KOPT-K1 (cell line): ENCODE measurements around the gene SF3B3.
A peak's percentile ranks its signal among the peaks of the same experiment; 100 is the strongest.

ENCODE experiments used
- H3K27ac ChIP-seq: fragments of 200-600 bp; sonication (generic); 2 replicates; pipeline ENCODE4 v1.5.1; 2016; ENCODE audit warnings: antibody characterized with exemption, mild to moderate bottlenecking, low read depth, low read length; ENCODE audit not compliant: poor library complexity, severe bottlenecking
- H3K36me3 ChIP-seq: fragments of 200-600 bp; sonication (generic); 2 replicates; pipeline ENCODE4 v1.5.1; 2017; ENCODE audit warnings: antibody characterized with exemption, mild to moderate bottlenecking, low read length, moderate library complexity; ENCODE audit not compliant: insufficient read depth
- H3K9me3 ChIP-seq: fragments of 200-600 bp; sonication (generic); 2 replicates; pipeline ENCODE4 v1.5.1; 2017; ENCODE audit warnings: antibody characterized with exemption, low read length, mild to moderate bottlenecking; ENCODE audit not compliant: insufficient read depth, poor library complexity, severe bottlenecking

SF3B3 gene

GRCh38 chr16:70523743-70524398 lies at the start of gene SF3B3:
TSS of gene SF3B3 (plus strand) at chr16:70523816. CDS start at chr16:70526657, 2,841 bp downstream.
- H3K36me3 ChIP-seq = peaks cover 36% of the 10 kb centered on the region
- peak within 1 kb of the TSS; percentile 93 for H3K27ac ChIP-seq
- H3K9me3 ChIP-seq = no peaks in the 10 kb centered on the region

DNA sequence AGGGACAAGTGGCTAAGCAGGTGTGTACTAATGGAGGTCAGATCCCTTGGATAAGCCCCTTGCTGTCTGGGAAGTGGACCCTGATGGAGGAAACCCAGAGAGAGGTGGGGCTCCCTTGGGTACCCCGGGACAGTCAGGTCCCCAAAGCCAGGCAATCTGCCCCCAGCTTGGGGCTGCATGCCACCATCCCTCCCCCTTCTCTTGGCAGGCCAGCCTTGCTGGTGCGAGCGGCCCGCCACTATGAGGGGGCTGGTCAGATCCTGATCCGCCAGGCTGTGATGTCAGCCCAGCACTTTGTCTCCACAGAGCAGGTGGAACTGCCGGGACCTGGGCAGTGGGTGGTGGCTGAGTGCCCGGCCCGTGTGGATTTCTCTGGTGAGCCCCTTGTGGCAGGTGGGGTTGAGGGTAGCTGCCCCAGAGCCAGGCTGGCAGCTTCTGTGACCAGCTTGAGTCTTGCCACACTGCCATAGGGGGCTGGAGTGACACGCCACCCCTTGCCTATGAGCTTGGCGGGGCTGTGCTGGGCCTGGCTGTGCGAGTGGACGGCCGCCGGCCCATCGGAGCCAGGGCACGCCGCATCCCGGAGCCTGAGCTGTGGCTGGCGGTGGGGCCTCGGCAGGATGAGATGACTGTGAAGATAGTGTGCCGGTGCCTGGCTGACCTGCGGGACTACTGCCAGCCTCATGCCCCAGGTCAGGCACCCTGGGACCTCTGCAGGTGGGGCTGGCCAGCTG lies 49.1 kb upstream of the SF3B3 start:
- Histone ChIP-seq H3K36me3 (peaks cover 10% of the 10 kb centered on the region), H3K9me3 (no peaks in the 10 kb centered on the region), H3K27ac (no peak overlapping the region)

DNA sequence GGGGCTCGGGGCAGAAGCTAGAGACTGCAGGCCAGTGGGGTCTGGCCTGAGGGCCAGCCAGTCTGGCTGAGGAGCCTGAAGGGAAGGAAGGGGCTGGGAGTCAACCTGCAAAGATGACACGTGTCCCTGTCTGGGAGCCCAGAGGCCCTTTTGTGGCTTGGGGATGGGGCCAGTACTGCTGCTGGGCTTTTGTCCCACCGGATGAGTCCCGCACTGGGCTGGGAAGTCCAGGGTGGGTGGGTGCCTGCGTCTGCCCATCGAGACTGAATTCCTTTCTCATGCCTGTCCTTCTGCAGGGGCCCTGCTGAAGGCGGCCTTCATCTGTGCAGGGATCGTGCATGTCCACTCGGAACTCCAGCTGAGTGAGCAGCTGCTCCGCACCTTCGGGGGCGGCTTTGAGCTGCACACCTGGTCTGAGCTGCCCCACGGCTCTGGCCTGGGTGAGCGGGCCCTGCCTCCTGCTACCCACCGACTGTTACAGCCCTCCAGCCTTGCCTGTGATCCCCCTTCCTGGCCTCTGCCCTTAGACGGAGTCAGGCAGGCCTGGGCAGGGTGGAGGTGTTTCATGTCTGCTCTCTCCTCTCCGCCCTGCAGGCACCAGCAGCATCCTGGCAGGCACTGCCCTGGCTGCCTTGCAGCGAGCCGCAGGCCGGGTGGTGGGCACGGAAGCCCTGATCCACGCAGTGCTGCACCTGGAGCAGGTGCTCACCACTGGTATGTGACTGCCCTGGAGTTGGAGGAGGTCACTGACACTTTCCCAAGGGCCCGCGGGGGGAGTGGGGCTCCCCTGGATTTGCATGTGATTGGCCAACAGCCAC lies 48.4 kb upstream of the SF3B3 start:
- H3K36me3 ChIP-seq = peaks cover 18% of the 10 kb centered on the region
- no peak overlapping the region for H3K27ac ChIP-seq
- no peaks in the 10 kb centered on the region for H3K9me3 ChIP-seq

GRCh38 chr16:70476272-70477020 lies 47.2 kb upstream of the SF3B3 start:
- Histone ChIP-seq H3K9me3 (no peaks in the 10 kb centered on the region), H3K36me3 (peaks cover 29% of the 10 kb centered on the region), H3K27ac (no peak overlapping the region)

- Histone ChIP-seq H3K9me3 (no peaks in the 10 kb centered on the region), H3K27ac (no peak overlapping the region), H3K36me3 (peaks cover 44% of the 10 kb centered on the region)
Measured at GRCh38 chr16:70478169-70478568, 45.4 kb upstream of the SF3B3 start.

DNA sequence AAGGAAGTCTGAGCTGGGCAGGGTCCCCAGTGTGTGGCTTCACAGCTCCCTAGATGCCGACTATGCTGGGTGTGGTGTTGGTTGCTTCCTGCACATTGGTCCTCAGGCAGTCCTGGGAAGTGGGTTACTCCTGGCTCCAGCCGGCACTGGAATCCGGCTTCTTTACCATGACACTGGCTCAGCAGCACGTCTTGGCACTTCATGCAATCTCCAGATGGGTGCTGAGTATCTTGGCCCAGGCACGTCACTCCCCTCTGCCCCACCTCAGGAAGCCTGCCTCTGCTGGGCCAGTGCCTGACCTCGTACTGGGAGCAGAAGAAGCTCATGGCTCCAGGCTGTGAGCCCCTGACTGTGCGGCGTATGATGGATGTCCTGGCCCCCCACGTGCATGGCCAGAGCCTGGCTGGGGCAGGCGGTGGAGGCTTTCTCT lies 44.7 kb upstream of the SF3B3 start:
- peaks cover 52% of the 10 kb centered on the region for H3K36me3 ChIP-seq
- no peaks in the 10 kb centered on the region for H3K9me3 ChIP-seq
- H3K27ac ChIP-seq = no peak overlapping the region

DNA sequence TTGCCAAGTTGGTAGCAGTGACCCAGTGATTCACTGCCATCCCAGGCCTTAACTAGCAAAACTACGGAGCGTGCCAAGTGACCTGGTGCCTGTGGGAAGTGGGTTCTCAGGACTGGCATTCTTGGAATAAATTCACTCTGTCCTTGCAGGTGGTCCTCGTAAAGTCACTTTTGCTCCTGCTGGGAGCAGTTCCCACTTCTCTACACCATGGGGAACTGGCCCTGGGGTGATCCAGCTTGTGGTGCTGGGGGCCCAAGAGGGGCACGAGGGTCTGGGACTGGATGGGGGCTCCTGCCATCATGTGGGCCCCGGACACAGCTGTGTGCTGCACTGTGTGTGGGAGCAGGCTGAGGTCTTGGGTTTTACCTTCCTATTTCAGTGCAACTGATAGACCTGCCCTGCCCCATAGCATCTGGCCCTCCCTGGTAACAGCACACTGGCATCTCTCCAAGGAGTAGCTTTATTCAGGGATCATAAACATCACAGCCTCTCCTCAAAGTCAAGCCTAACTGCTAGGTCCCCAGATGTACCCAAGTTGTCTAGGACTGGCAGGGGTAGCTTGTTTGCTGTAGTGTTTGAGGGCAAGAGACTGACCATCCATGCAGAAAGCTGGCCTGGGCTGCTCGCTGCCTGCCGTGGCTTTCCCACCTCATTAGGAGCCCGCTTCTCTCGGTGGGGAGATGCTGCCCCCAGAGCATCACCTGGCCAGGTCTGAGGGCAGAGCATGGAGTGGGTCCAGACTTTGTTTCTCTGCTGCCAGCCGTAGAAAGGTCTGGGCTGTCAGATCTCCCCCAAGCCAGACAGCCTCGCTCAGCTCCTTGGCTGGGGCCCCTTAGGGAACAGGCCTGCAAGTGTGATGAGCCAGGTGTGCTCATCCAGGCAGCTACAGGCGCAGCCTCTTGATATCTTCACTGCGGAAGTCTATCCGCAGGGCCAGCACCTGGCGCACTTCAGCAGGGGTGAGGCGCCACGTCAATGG lies 43.2 kb upstream of the SF3B3 start:
- Histone ChIP-seq H3K9me3 (no peaks in the 10 kb centered on the region), H3K36me3 (peaks cover 54% of the 10 kb centered on the region), H3K27ac (no peak overlapping the region)

GRCh38 chr16:70481929-70482536 lies 41.6 kb upstream of the SF3B3 start:
- H3K36me3 ChIP-seq = peaks cover 60% of the 10 kb centered on the region
- H3K9me3 ChIP-seq = no peaks in the 10 kb centered on the region
- H3K27ac ChIP-seq = no peak overlapping the region

GRCh38 chr16:70482624-70483023 lies 41.0 kb upstream of the SF3B3 start:
- Histone ChIP-seq H3K9me3 (no peaks in the 10 kb centered on the region), H3K36me3 (peaks cover 60% of the 10 kb centered on the region), H3K27ac (no peak overlapping the region)

GRCh38 chr16:70483426-70483825 lies 40.2 kb upstream of the SF3B3 start:
- peaks cover 60% of the 10 kb centered on the region for H3K36me3 ChIP-seq
- no peaks in the 10 kb centered on the region for H3K9me3 ChIP-seq
- no peak overlapping the region for H3K27ac ChIP-seq

GRCh38 chr16:70484867-70485266 lies 38.7 kb upstream of the SF3B3 start:
- H3K27ac ChIP-seq = no peak overlapping the region
- peaks cover 51% of the 10 kb centered on the region for H3K36me3 ChIP-seq
- no peaks in the 10 kb centered on the region for H3K9me3 ChIP-seq

- peaks cover 45% of the 10 kb centered on the region for H3K36me3 ChIP-seq
- no peak overlapping the region for H3K27ac ChIP-seq
- no peaks in the 10 kb centered on the region for H3K9me3 ChIP-seq
Measured at GRCh38 chr16:70490261-70490660, 33.4 kb upstream of the SF3B3 start.

DNA sequence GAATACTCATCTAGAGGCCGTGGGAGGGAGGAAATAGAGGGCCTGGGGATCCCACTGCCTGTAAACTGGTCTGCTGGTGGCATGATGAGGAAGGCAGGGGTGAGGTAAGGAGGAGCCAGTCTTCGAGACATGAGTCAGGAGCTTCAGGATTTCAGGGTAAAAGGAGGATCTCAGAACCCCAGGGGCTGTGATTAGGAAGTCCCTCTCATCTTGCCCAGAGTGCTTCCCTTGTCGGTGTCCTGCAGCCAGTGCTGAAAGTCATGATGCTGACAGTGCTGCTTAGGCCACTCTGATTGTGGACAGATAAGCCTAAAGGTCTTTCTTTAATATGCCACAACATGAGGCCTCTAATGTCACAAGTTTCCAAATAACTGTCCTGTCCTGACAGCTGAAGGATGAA lies 29.8 kb upstream of the SF3B3 start:
- peaks cover 71% of the 10 kb centered on the region for H3K36me3 ChIP-seq
- no peaks in the 10 kb centered on the region for H3K9me3 ChIP-seq
- H3K27ac ChIP-seq = peak overlapping the region; percentile 6
